GM18867 (cell line): ENCODE measurements around the gene CDKN2A.

Experiments
- ATAC-seq: cut with Tn5 transposase; IDR thresholded peaks from one replicate; pipeline ENCODE4 v1.9.1; 2021; ENCODE audit warnings: mild to moderate bottlenecking, moderate library complexity; ENCODE audit not compliant: unreplicated experiment

Gene CDKN2A

GRCh38 chr9:21945606-21946005, 48.6 kb downstream of the CDKN2A start:
- no peak for ATAC-seq

GRCh38 chr9:21943464-21943863, 50.7 kb downstream of the CDKN2A start:
- no peak for ATAC-seq

- no peak for ATAC-seq
Measured at GRCh38 chr9:21941337-21941995, 52.7 kb downstream of the CDKN2A start.

- no peak for ATAC-seq
Measured at GRCh38 chr9:21936161-21936560, 58.0 kb downstream of the CDKN2A start.

GRCh38 chr9:21935631-21936030, 58.6 kb downstream of the CDKN2A start:
- ATAC-seq: no peak

- no peak for ATAC-seq
Measured at GRCh38 chr9:21933865-21934264, 60.3 kb downstream of the CDKN2A start.

- ATAC-seq: no peak
Measured at GRCh38 chr9:21933281-21933680, 60.9 kb downstream of the CDKN2A start.

GRCh38 chr9:21931428-21931827, 62.8 kb downstream of the CDKN2A start:
- ATAC-seq: no peak

GRCh38 chr9:21927752-21928151, 66.4 kb downstream of the CDKN2A start:
- no peak for ATAC-seq

GRCh38 chr9:21923694-21924093, 70.5 kb downstream of the CDKN2A start:
- no peak for ATAC-seq

- ATAC-seq: no peak
Measured at GRCh38 chr9:21919377-21920362, 74.5 kb downstream of the CDKN2A start.
